ENCODE measurements around the gene GPR39.

DNA sequence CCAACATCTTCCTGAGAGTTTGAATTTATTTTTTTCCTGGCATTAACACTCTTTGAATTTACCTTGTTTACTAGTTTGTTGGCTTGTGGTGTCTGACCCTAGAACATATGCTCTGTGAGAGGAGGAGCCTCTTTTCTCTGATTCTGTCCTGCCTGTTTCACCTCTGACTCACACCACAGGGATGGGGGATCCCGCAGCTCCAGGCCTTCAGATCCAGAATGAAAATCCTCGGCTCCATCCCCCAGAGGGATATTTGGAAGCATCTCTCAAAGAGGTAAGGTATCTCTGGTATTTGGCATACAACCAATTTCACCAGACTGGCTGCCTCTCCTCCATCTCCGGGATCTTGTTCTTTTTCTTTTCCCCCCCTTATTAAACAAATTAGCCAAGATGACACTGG lies 104.7 kb downstream of the GPR39 start:
- TF ChIP-seq, protein P1, sequence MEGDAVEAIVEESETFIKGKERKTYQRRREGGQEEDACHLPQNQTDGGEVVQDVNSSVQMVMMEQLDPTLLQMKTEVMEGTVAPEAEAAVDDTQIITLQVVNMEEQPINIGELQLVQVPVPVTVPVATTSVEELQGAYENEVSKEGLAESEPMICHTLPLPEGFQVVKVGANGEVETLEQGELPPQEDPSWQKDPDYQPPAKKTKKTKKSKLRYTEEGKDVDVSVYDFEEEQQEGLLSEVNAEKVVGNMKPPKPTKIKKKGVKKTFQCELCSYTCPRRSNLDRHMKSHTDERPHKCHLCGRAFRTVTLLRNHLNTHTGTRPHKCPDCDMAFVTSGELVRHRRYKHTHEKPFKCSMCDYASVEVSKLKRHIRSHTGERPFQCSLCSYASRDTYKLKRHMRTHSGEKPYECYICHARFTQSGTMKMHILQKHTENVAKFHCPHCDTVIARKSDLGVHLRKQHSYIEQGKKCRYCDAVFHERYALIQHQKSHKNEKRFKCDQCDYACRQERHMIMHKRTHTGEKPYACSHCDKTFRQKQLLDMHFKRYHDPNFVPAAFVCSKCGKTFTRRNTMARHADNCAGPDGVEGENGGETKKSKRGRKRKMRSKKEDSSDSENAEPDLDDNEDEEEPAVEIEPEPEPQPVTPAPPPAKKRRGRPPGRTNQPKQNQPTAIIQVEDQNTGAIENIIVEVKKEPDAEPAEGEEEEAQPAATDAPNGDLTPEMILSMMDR (IDR thresholded peaks at IDR 0.05): no peak
- TF ChIP-seq POLR2A (IDR thresholded peaks at IDR 0.05; ENCODE audit: low read depth): no peak

Data from esophagus muscularis mucosa (tissue), 3 donors.